Astrocyte of the cerebellum (primary cell): ENCODE data around the gene TMEM219.
A peak's percentile ranks its signal among the peaks of the same experiment; 100 is the strongest.
"Not testable (repeated sequence)": the region's sequence is repeated elsewhere in the genome, so short reads cannot be mapped to it uniquely, and the experiment has no call there.

ENCODE experiments used
- DNase-seq: peaks from one replicate; pipeline ENCODE4 v3.0.0-alpha.2; 2011; ENCODE audit warnings: low read depth
- H3K4me3 ChIP-seq: 2 replicates; pipeline ENCODE4 v1.5.1; 2011; ENCODE audit warnings: mild to moderate bottlenecking, low read depth, low read length, moderate library complexity
- CTCF ChIP-seq: IDR thresholded peaks from 2 replicates; pipeline ENCODE4 v1.5.1; 2012; ENCODE audit warnings: low read length, low read depth, moderate library complexity, mild to moderate bottlenecking; ENCODE audit errors: missing control alignments
- in situ Hi-C: cut with HindIII; loops from 2 replicates; pipeline ENCODE4 v1.10.0; 2017; ENCODE audit warnings: low sequenced_read_pairs

Gene TMEM219

GRCh38 chr16:29927070-29927905 lies 34.6 kb upstream of the TMEM219 start:
- in situ Hi-C loops = no loop called here
- peak overlapping the region; percentile 73 for H3K4me3 ChIP-seq
- no peak for DNase-seq
- TF ChIP-seq CTCF = no peak

GRCh38 chr16:29931750-29932149 lies 30.1 kb upstream of the TMEM219 start:
- H3K4me3 ChIP-seq, in situ Hi-C loops, DNase-seq: not testable (repeated sequence)

GRCh38 chr16:29940656-29941055 lies 21.2 kb upstream of the TMEM219 start:
- DNase-seq = no peak
- H3K4me3 ChIP-seq = no peak overlapping the region
- no peak for TF ChIP-seq CTCF
- in situ Hi-C loops = loop anchor here (5.0 kb wide), 1 partner anchor 78 kb away; the partner anchor contains the start of gene CDIPT

GRCh38 chr16:29943846-29944799 lies 17.8 kb upstream of the TMEM219 start:
- peak; percentile 45 for TF ChIP-seq CTCF
- peak; percentile 93 for DNase-seq
- H3K4me3 ChIP-seq = no peak overlapping the region
- in situ Hi-C loops = loop anchor here (5.0 kb wide), 1 partner anchor 82 kb away; the partner anchor contains the start of gene CDIPT

GRCh38 chr16:29947897-29948296 lies 14.0 kb upstream of the TMEM219 start:
- no peak overlapping the region for H3K4me3 ChIP-seq
- no peak for TF ChIP-seq CTCF
- in situ Hi-C loops = no loop called here
- no peak for DNase-seq

- DNase-seq = no peak
- in situ Hi-C loops = no loop called here
- no peak overlapping the region for H3K4me3 ChIP-seq
- TF ChIP-seq CTCF = no peak
Observed at GRCh38 chr16:29950806-29951461, 10.9 kb upstream of the TMEM219 start.
